Urinary bladder (tissue), 4 donors: Measurements from ENCODE around the gene BNIP1. TPM values are rescaled to one million over a fixed set of nuclear protein-coding genes. Genes with fewer than 3 reads are reported as not detected.

Experiments
- DNase-seq: peaks from one replicate; pipeline ENCODE4 v3.0.0-alpha.2; 2015; ENCODE audit errors: extremely low spot score
- H3K27ac ChIP-seq: one replicate; pipeline ENCODE4 v1.5.1; 2013; ENCODE audit warnings: low read depth, mild to moderate bottlenecking, moderate library complexity
- H3K36me3 ChIP-seq: one replicate; pipeline ENCODE4 v1.6.1; 2013; ENCODE audit warnings: mild to moderate bottlenecking, moderate library complexity; ENCODE audit not compliant: insufficient read depth
- H3K4me1 ChIP-seq: one replicate; pipeline ENCODE4 v1.6.1; 2013; ENCODE audit warnings: mild to moderate bottlenecking, moderate library complexity; ENCODE audit not compliant: insufficient read depth
- H3K4me3 ChIP-seq: one replicate; pipeline ENCODE4 v1.5.1; 2013; ENCODE audit warnings: low read depth, low read length
- WGBS: extraction: QIAGEN DNeasy Blood & Tissue Kit; methylation state at CpG from one replicate; pipeline ENCODE4 v1.1.7; 2013; 5-methylcytosine and 5-hydroxymethylcytosine counted together
- polyA plus RNA-seq: library from polyadenylated mRNA; stranded (reverse); fragments of 200-250 nt; gene quantifications from one replicate; pipeline ENCODE4 v1.2.3, GENCODE V29; 2013
- total RNA-seq: library from RNA; depleted of rRNA; stranded (reverse); fragments of >200 nt; gene quantifications from one replicate; pipeline ENCODE4 v1.2.3, GENCODE V29; 2014
- donor health status: healthy with polysubstance abuse.
- donor health status: healthy.

Gene BNIP1
- total and polyA plus RNA-seq, 2 donors = 9.5 to 15.1 TPM

- Histone ChIP-seq H3K27ac (no peak overlapping the region), H3K4me1 (no peaks in the 10 kb centered on the region), H3K36me3 (no peaks in the 10 kb centered on the region), H3K4me3 (no peak overlapping the region)
- no peak for DNase-seq
- WGBS = 87% methylated on average over 7 of the region's 7 CpGs
These were observed 64.0 kb downstream of the BNIP1 start for GRCh38 chr5:173208296-173208695.

GRCh38 chr5:173210877-173211276 is 66.5 kb downstream of the BNIP1 start:
- no peak for DNase-seq

GRCh38 chr5:173211284-173211683 is 67.0 kb downstream of the BNIP1 start:
- 79% methylated on average over 6 of the region's 6 CpGs for WGBS

More at GRCh38 chr5:173210877-173211276, 66.5 kb downstream of the BNIP1 start:
- Histone ChIP-seq H3K27ac (no peak overlapping the region), H3K4me1 (no peaks in the 10 kb centered on the region), H3K36me3 (no peaks in the 10 kb centered on the region), H3K4me3 (no peak overlapping the region)
- WGBS = 88% methylated on average over 8 of the region's 8 CpGs

GRCh38 chr5:173213236-173213933 is 69.1 kb downstream of the BNIP1 start:
- H3K36me3 ChIP-seq = no peaks in the 10 kb centered on the region
- no peak overlapping the region for H3K4me3 ChIP-seq
- no peak overlapping the region for H3K27ac ChIP-seq
- DNase-seq = no peak
- H3K4me1 ChIP-seq = no peaks in the 10 kb centered on the region
- 95% methylated on average over 49 of the region's 49 CpGs for WGBS

More at GRCh38 chr5:173211284-173211683, 67.0 kb downstream of the BNIP1 start:
- no peaks in the 10 kb centered on the region for H3K36me3 ChIP-seq
- no peaks in the 10 kb centered on the region for H3K4me1 ChIP-seq
- H3K27ac ChIP-seq = no peak overlapping the region
- no peak for DNase-seq
- no peak overlapping the region for H3K4me3 ChIP-seq

Other genes starting within 250 kb of the BNIP1 start
- 24.5 TPM for gene RPL26L1, start 185.1 kb upstream of the BNIP1 start, total RNA-seq
- 47.4 TPM for gene RPL26L1, start 185.1 kb upstream of the BNIP1 start, polyA plus RNA-seq
- gene ATP6V0E1, start 160.8 kb upstream of the BNIP1 start, total RNA-seq = 118 TPM
- 324 TPM for gene ATP6V0E1, start 160.8 kb upstream of the BNIP1 start, polyA plus RNA-seq
- 56.4 TPM for gene CREBRF, start 88.2 kb upstream of the BNIP1 start, total RNA-seq
- 12.6 TPM for gene CREBRF, start 88.2 kb upstream of the BNIP1 start, polyA plus RNA-seq
- not detected for gene NKX2-5, start 90.7 kb downstream of the BNIP1 start, total RNA-seq
- not detected for gene NKX2-5, start 90.7 kb downstream of the BNIP1 start, polyA plus RNA-seq
- 3.4 TPM for gene STC2, start 183.9 kb downstream of the BNIP1 start, total RNA-seq
- gene STC2, start 183.9 kb downstream of the BNIP1 start, polyA plus RNA-seq = 8.9 TPM